Memory B cell (primary cell): ENCODE measurements around the gene ATF7IP2.
"Not testable (repeated sequence)": the region's sequence is repeated elsewhere in the genome, so short reads cannot be mapped to it uniquely, and the experiment has no call there.

ENCODE experiments used
- ATAC-seq: fragments of 150-1000 bp; cut with Tn5 transposase; 2 replicates; pipeline ENCODE4 v1.10.0; 2021; ENCODE audit warnings: low read depth, mild to moderate bottlenecking, moderate library complexity
- DNase-seq, 2 donors: peaks; one replicate each; pipeline ENCODE4 v3.0.0; 2022; ENCODE audit warnings: low spot score in 2 of 2
- H3K27ac Mint-ChIP-seq: one replicate; pipeline ENCODE4 v1.8.0; 2022; ENCODE audit warnings: mild to moderate bottlenecking, moderate library complexity, mixed read lengths
- H3K27me3 Mint-ChIP-seq: one replicate; pipeline ENCODE4 v1.8.0; 2022; ENCODE audit warnings: mixed read lengths
- H3K36me3 Mint-ChIP-seq: one replicate; pipeline ENCODE4 v1.8.0; 2022; ENCODE audit warnings: mild to moderate bottlenecking, mixed read lengths
- H3K4me1 Mint-ChIP-seq: one replicate; pipeline ENCODE4 v1.8.0; 2022; ENCODE audit warnings: mixed read lengths
- H3K4me3 Mint-ChIP-seq: one replicate; pipeline ENCODE4 v1.8.0; 2022; ENCODE audit warnings: mild to moderate bottlenecking, moderate library complexity, mixed read lengths
- H3K9me3 Mint-ChIP-seq: one replicate; pipeline ENCODE4 v1.8.0; 2022; ENCODE audit warnings: mixed read lengths

Gene ATF7IP2

DNA sequence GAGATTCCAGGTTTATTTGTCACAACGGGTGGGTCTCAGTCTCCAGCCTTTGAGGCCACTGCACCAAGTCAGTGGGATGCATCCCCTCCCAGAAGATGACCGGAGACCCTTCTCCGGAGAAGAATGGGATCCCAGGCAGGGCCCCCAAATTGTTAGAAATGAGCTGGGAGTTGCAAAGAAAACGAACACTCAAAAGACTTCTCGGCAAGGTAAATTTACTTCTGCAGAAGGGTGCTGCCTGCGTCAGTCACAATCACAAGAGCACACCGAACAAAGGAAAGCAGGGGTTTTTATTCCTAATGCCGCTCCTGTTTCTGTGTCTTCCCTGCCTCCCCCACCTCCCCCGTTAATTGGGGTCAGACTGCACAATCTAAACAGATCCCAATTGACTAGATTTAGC, 61.4 kb downstream of the ATF7IP2 start:
- DNase-seq (no peak), ATAC-seq (no peak)
- Mint-ChIP-seq H3K9me3 (peaks cover 17% of the 10 kb centered on the region), H3K36me3 (peaks cover 86% of the 10 kb centered on the region), H3K4me1 (no peaks in the 10 kb centered on the region), H3K27ac (no peak overlapping the region), H3K4me3 (no peak overlapping the region), H3K27me3 (no peaks in the 10 kb centered on the region)

GRCh38 chr16:10452208-10453158, 66.6 kb downstream of the ATF7IP2 start:
- ATAC-seq, H3K4me1 Mint-ChIP-seq, DNase-seq, H3K27me3 Mint-ChIP-seq, H3K27ac Mint-ChIP-seq, H3K4me3 Mint-ChIP-seq, H3K9me3 Mint-ChIP-seq: not testable (repeated sequence)
- peaks cover 60% of the 10 kb centered on the region for H3K36me3 Mint-ChIP-seq

DNA sequence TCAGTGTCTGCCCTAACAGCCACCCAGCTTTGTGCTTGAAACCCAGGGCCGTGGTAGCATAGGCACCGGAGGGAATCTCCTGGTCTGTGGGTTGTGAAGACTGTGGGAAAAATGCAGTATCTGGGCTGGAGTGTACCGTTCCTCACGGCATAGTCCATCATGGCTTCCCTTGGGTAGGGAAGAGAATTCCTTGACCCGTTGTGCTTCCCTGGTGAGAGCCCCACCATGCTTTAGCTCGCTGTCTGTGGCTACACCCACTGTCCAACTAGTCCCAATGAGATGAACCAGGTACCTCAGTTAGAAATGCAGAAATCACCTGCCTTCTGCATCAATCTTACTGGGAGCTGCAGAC, 67.3 kb downstream of the ATF7IP2 start:
- no peak overlapping the region for H3K4me3 Mint-ChIP-seq
- no peak for ATAC-seq
- H3K9me3 Mint-ChIP-seq, result peaks cover 5% of the 10 kb centered on the region
- peaks cover 2% of the 10 kb centered on the region for H3K4me1 Mint-ChIP-seq
- no peak overlapping the region for H3K27ac Mint-ChIP-seq
- DNase-seq, result no peak
- no peaks in the 10 kb centered on the region for H3K27me3 Mint-ChIP-seq
- H3K36me3 Mint-ChIP-seq, result peaks cover 57% of the 10 kb centered on the region

DNA sequence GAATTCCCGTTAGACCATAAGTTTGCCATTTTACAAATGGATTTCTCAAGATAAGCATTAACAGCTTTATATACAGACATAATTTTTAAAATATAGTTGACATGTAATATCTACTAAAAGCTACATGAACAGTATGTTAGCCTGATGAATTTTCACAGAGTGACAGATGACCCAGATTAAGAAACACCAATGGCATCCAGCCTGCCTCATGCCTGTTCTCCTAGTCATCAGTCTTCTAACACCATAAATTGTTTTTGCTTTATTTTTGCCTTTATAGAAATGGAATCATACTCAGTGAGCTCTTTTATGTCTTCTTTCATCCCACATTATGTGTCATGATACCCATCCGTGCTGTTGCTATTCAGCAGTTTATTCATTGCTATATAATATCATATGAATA, 80.0 kb downstream of the ATF7IP2 start:
- Mint-ChIP-seq H3K36me3 (peaks cover 47% of the 10 kb centered on the region), H3K27ac (no peak overlapping the region)
- ATAC-seq, result no peak

GRCh38 chr16:10466313-10466712, 80.5 kb downstream of the ATF7IP2 start:
- Mint-ChIP-seq H3K27me3 (no peaks in the 10 kb centered on the region), H3K4me3 (no peak overlapping the region), H3K36me3 (peaks cover 46% of the 10 kb centered on the region), H3K4me1 (no peaks in the 10 kb centered on the region), H3K27ac (no peak overlapping the region), H3K9me3 (no peaks in the 10 kb centered on the region)
- no peak for ATAC-seq
- DNase-seq, result no peak

More for the DNA sequence above, 80.0 kb downstream of the ATF7IP2 start:
- H3K9me3 Mint-ChIP-seq, result no peaks in the 10 kb centered on the region
- no peak overlapping the region for H3K4me3 Mint-ChIP-seq
- no peak for DNase-seq
- H3K4me1 Mint-ChIP-seq, result no peaks in the 10 kb centered on the region
- H3K27me3 Mint-ChIP-seq, result no peaks in the 10 kb centered on the region

DNA sequence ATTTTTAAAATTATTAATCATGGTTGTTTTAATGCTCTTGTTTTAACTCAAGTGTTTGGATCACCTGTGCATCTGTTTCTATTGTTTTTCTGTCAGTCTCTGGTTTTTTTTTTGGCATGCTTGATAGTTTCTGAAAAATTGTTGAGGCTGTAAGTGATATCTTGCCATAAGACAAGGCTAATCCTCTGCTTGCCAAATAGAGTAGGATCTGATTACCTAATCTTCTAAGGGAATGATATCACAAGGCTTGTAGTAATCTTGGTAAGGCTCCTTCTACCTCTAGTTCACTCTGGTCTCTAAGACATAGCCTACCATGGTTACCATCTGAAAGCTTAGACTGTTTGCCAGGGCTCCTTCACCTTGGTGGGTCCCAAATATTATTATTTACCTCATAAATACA, 81.0 kb downstream of the ATF7IP2 start:
- DNase-seq (no peak), ATAC-seq (no peak)
- no peak overlapping the region for H3K27ac Mint-ChIP-seq
- H3K36me3 Mint-ChIP-seq, result peaks cover 43% of the 10 kb centered on the region
- no peaks in the 10 kb centered on the region for H3K4me1 Mint-ChIP-seq
- no peak overlapping the region for H3K4me3 Mint-ChIP-seq
- no peaks in the 10 kb centered on the region for H3K27me3 Mint-ChIP-seq
- H3K9me3 Mint-ChIP-seq, result no peaks in the 10 kb centered on the region

DNA sequence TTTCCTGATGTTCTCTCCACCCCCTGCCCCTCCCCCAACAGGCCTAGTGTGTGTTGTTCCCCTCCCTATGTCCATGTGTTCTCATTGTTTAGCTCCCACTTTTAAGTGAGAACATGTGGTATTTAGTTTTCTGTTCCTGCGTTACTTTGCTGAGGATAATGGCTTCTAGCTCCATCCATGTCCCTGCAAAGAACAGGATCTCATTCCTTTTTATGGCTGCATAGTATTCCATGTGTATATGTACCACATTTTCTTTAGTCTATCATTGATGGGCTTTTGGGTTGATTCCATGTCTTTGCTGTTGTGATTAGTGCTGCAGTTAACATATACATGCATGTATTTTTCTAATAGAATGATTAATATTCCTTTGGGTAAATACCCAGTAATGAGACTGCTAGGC, 90.8 kb downstream of the ATF7IP2 start:
- ATAC-seq, H3K9me3 Mint-ChIP-seq, H3K27ac Mint-ChIP-seq, H3K4me1 Mint-ChIP-seq, DNase-seq, H3K27me3 Mint-ChIP-seq, H3K4me3 Mint-ChIP-seq: not testable (repeated sequence)
- peaks cover 39% of the 10 kb centered on the region for H3K36me3 Mint-ChIP-seq

DNA sequence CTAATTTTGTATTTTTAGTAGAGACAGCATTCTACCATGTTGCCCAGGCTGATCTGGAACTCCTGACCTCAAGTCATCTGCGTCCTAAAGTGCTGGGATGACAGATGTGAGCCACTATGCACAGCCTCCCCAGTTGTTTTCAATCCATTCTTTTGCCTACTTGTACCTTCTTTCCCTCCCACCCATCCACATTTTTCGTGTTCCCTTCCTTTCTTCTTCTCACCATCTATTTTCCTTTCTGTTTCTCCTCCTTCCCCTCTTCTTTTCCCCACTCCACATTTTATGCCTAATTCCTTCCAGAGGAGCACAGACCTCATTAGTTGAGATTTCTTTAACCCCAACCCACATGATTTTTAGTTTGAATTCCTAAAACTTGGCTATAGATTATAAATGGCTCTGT, 94.3 kb downstream of the ATF7IP2 start:
- Mint-ChIP-seq H3K4me1 (peaks cover 3% of the 10 kb centered on the region), H3K27me3 (no peaks in the 10 kb centered on the region), H3K27ac (peak overlapping the region; percentile 15), H3K4me3 (no peak overlapping the region), H3K9me3 (peaks cover 4% of the 10 kb centered on the region), H3K36me3 (peaks cover 39% of the 10 kb centered on the region)
- DNase-seq (no peak), ATAC-seq (no peak)

- H3K9me3 Mint-ChIP-seq, result peaks cover 12% of the 10 kb centered on the region
- H3K36me3 Mint-ChIP-seq, result peaks cover 29% of the 10 kb centered on the region
- DNase-seq (no peak), ATAC-seq (no peak)
- H3K4me3 Mint-ChIP-seq, result no peak overlapping the region
- peaks cover 9% of the 10 kb centered on the region for H3K4me1 Mint-ChIP-seq
- H3K27ac Mint-ChIP-seq, result peak overlapping the region; percentile 20
- no peaks in the 10 kb centered on the region for H3K27me3 Mint-ChIP-seq
Measured at GRCh38 chr16:10485159-10485558, 99.3 kb downstream of the ATF7IP2 start.

- no peak for DNase-seq
- peak overlapping the region; percentile 1 for H3K27ac Mint-ChIP-seq
- no peaks in the 10 kb centered on the region for H3K27me3 Mint-ChIP-seq
- peaks cover 26% of the 10 kb centered on the region for H3K36me3 Mint-ChIP-seq
- H3K4me3 Mint-ChIP-seq, result no peak overlapping the region
- peaks cover 9% of the 10 kb centered on the region for H3K4me1 Mint-ChIP-seq
- peak; percentile 52 for ATAC-seq
- peaks cover 10% of the 10 kb centered on the region for H3K9me3 Mint-ChIP-seq
Measured at GRCh38 chr16:10485698-10486382, 100.0 kb downstream of the ATF7IP2 start.

DNA sequence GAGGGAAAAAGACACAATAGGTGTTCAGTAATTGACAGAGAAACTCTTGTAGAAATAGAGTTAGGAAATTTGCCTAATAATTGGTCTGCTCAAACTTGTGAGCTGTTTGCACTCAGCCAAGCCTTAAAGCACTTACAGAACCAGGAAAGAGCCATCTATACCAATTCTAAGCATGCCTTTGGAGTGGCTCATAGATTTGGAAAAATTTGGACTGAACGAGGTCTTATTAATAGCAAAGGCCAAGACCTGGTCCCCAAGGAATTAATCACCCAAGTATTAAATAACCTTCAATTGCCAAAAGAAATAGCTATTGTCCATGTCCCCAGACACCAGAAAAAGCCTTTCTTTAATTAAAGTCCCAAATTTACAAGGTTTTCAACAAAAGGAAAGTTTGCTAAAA, 104.3 kb downstream of the ATF7IP2 start:
- DNase-seq, result no peak
- Mint-ChIP-seq H3K4me3 (no peak overlapping the region), H3K27ac (no peak overlapping the region), H3K9me3 (peaks cover 14% of the 10 kb centered on the region), H3K36me3 (peaks cover 7% of the 10 kb centered on the region), H3K27me3 (no peaks in the 10 kb centered on the region), H3K4me1 (peaks cover 6% of the 10 kb centered on the region)
- ATAC-seq, result no peak

- no peaks in the 10 kb centered on the region for H3K4me1 Mint-ChIP-seq
- H3K36me3 Mint-ChIP-seq, result peaks cover 3% of the 10 kb centered on the region
- ATAC-seq (no peak), DNase-seq (no peak)
- H3K27ac Mint-ChIP-seq, result no peak overlapping the region
- peaks cover 8% of the 10 kb centered on the region for H3K9me3 Mint-ChIP-seq
- H3K27me3 Mint-ChIP-seq, result no peaks in the 10 kb centered on the region
- no peak overlapping the region for H3K4me3 Mint-ChIP-seq
Measured at GRCh38 chr16:10493276-10493675, 107.4 kb downstream of the ATF7IP2 start.

DNA sequence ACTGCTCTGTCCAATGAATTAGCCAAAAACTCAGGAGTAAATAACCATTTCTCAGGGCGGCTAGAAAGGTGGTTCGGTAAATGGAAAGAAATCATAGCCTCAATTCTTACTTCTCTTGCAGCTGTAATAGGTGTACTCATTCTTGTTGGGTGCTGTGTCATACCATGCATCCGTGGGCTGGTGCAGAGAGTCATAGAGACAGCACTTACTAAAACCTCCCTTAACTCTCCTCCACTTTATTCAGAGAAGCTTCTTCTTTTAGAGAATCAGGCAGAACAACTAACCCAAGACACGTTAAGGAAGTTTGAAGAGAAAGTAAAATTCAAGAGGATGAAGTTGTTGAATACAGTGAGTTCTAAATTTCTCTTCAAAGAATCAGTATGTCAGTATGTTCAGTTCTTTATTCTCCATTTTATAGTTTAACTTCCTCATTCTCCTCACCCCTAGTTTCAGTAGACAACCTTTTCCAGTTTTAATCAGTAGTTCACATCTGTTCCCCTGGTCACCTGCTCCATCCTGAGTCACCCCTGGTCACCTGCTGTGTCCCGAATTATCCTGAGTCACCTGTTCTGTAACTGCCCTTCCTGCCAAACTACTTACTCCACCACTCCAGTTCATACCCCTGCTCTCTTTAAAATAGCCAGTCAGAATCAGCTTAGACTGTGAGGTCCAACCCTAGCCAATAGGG, 108.6 kb downstream of the ATF7IP2 start:
- Mint-ChIP-seq H3K36me3 (peaks cover 3% of the 10 kb centered on the region), H3K27ac (no peak overlapping the region), H3K4me3 (no peak overlapping the region), H3K9me3 (peaks cover 8% of the 10 kb centered on the region), H3K4me1 (no peaks in the 10 kb centered on the region), H3K27me3 (no peaks in the 10 kb centered on the region)
- ATAC-seq (no peak), DNase-seq (no peak)

- ATAC-seq, result no peak
- H3K4me3 Mint-ChIP-seq, result no peak overlapping the region
- H3K4me1 Mint-ChIP-seq, result no peaks in the 10 kb centered on the region
- H3K9me3 Mint-ChIP-seq, result peaks cover 8% of the 10 kb centered on the region
- H3K27me3 Mint-ChIP-seq, result no peaks in the 10 kb centered on the region
- no peak overlapping the region for H3K27ac Mint-ChIP-seq
- no peak for DNase-seq
- peaks cover 3% of the 10 kb centered on the region for H3K36me3 Mint-ChIP-seq
Measured at GRCh38 chr16:10495031-10495345, 109.1 kb downstream of the ATF7IP2 start.
